ENCODE results near the gene AP4M1. TPM values are rescaled to one million over a fixed set of nuclear protein-coding genes. Genes with fewer than 3 reads are reported as not detected.

The AP4M1 gene
- total and polyA plus RNA-seq, 7 donors: 8.8 to 19.2 (median 12.0) TPM

DNA sequence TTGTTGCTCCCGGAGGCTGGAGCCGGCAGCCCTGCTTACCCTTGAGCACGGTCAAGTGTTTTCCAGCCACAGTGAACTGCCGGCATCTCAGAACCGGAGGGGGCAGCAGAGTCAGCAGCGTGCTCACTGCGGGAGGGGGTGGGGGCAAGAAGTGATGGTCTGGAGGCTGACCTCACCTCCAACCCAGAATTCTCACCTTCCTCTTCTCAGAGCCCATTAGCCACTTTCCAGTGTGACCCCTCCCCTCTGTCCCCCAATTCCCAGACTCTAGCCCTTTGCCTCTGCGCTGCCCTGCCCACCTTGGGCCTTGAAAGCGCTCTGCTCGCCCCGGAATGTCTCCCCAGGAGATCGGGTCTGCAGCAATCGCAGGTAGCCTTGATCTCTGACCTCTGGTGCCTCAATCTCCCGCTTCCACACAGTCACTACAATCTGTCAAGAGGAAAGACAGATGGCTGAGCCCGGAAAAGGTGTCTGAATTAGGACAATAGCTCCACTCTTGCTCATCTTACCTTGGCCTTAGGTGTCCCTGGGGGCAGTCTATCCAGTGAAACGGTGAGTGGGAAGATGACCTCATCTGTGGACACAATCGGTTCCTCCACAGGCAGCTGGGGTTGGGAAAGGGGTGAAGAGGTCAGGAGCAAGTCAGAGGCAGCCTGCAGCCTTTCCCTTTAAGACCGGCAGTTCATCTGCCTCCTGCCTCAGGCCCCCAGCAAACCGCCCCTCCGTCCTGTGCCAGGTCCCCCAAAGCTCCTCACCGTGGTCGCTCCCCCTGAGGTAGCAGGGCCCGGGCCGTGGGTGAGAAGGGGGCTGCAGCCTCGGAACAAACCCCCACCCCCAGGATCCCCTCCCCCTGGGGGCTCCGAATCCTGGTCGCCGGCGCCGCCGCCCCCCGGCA lies 56.1 kb downstream of the AP4M1 start:
- Histone ChIP-seq H3K36me3 (ENCODE audit: insufficient read depth in 1 of 2, low read depth in 1 of 2) (peaks cover 7 to 45% of the 10 kb centered on the region in 2 donors), H3K27ac (peak overlapping the region; percentile 86), H3K4me1 (peaks cover 12% of the 10 kb centered on the region), H3K9me3 (no peaks in the 10 kb centered on the region), H3K27me3 (ENCODE audit: insufficient read depth in 3 of 3, low read length in 2 of 3) (no peaks in the 10 kb centered on the region), H3K4me3 (peak overlapping the region; percentile 93)
- DNase-seq (peak in 1 of 2 donors; percentile 61), ATAC-seq (peak; percentile 21 to 52 (median 42))
- TF ChIP-seq, protein P1, sequence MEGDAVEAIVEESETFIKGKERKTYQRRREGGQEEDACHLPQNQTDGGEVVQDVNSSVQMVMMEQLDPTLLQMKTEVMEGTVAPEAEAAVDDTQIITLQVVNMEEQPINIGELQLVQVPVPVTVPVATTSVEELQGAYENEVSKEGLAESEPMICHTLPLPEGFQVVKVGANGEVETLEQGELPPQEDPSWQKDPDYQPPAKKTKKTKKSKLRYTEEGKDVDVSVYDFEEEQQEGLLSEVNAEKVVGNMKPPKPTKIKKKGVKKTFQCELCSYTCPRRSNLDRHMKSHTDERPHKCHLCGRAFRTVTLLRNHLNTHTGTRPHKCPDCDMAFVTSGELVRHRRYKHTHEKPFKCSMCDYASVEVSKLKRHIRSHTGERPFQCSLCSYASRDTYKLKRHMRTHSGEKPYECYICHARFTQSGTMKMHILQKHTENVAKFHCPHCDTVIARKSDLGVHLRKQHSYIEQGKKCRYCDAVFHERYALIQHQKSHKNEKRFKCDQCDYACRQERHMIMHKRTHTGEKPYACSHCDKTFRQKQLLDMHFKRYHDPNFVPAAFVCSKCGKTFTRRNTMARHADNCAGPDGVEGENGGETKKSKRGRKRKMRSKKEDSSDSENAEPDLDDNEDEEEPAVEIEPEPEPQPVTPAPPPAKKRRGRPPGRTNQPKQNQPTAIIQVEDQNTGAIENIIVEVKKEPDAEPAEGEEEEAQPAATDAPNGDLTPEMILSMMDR (IDR thresholded peaks at IDR 0.05): no peak
- intact Hi-C loops (cut with DNase I): loop anchor here in 1 of 2 donors (10.0 kb wide), 1 partner anchor 57 kb away; the partner anchor contains the start of gene PVRIG
- 20 to 33% (median 27%) methylated on average over 20 to 32 of the region's 32 CpGs for WGBS, 3 donors

Other genes with a start within 250 kb of the AP4M1 start
- gene OR2AE1, start 224.6 kb upstream of the AP4M1 start, total RNA-seq: not detected
- gene OR2AE1, start 224.6 kb upstream of the AP4M1 start, polyA plus RNA-seq: under 1 TPM in 2 of 3 donors, not detected in 1; 0.05 to 0.17 TPM
- 1 to 10 TPM; 4.4 to 8.9 (median 6.1) TPM for gene TRIM4, start 182.1 kb upstream of the AP4M1 start, total RNA-seq
- 1 to 10 TPM; 2.6 to 8.8 (median 4.3) TPM for gene TRIM4, start 182.1 kb upstream of the AP4M1 start, polyA plus RNA-seq
- under 1 TPM in 1 of 4 donors, not detected in 3; 0.34 TPM for gene GJC3, start 172.0 kb upstream of the AP4M1 start, total RNA-seq
- gene GJC3, start 172.0 kb upstream of the AP4M1 start, polyA plus RNA-seq: under 1 TPM; 0.08 to 0.52 (median 0.08) TPM
- gene AZGP1, start 125.6 kb upstream of the AP4M1 start, total RNA-seq: under 1 TPM; 0.49 to 0.82 (median 0.59) TPM
- gene AZGP1, start 125.6 kb upstream of the AP4M1 start, polyA plus RNA-seq: 1 to 10 TPM in 2 of 3 donors, under 1 TPM in 1; 0.73 to 2.4 (median 1.6) TPM
- 10 to 100 TPM; 38.5 to 40.2 (median 38.9) TPM for gene ZKSCAN1, start 86.0 kb upstream of the AP4M1 start, total RNA-seq
- gene ZKSCAN1, start 86.0 kb upstream of the AP4M1 start, polyA plus RNA-seq: 10 to 100 TPM in 1 of 3 donors, 1 to 10 TPM in 2; 5.7 to 15.8 (median 8.8) TPM
- 10 to 100 TPM in 3 of 4 donors, 1 to 10 TPM in 1; 9.9 to 20.3 (median 11.7) TPM for gene ZSCAN21, start 51.9 kb upstream of the AP4M1 start, total RNA-seq
- 10 to 100 TPM in 2 of 3 donors, 1 to 10 TPM in 1; 6.8 to 25.6 (median 16.2) TPM for gene ZSCAN21, start 51.9 kb upstream of the AP4M1 start, polyA plus RNA-seq
- gene ZNF3, start 19.9 kb upstream of the AP4M1 start, total RNA-seq: 10 to 100 TPM; 14.6 to 23.8 (median 17.1) TPM
- gene ZNF3, start 19.9 kb upstream of the AP4M1 start, polyA plus RNA-seq: 10 to 100 TPM; 11.2 to 26.4 (median 15.1) TPM
- 100 to 1,000 TPM in 3 of 4 donors, 10 to 100 TPM in 1; 82.9 to 130 (median 111) TPM for gene COPS6, start 12.7 kb upstream of the AP4M1 start, total RNA-seq
- 100 to 1,000 TPM; 104 to 145 (median 126) TPM for gene COPS6, start 12.7 kb upstream of the AP4M1 start, polyA plus RNA-seq
- 10 to 100 TPM; 24.6 to 34.0 (median 30.6) TPM for gene MCM7, start 246 bp upstream of the AP4M1 start, total RNA-seq
- 10 to 100 TPM; 33.3 to 40.6 (median 33.8) TPM for gene MCM7, start 246 bp upstream of the AP4M1 start, polyA plus RNA-seq
- gene TAF6, start 17.7 kb downstream of the AP4M1 start, total RNA-seq: 10 to 100 TPM; 26.8 to 40.5 (median 31.7) TPM
- gene TAF6, start 17.7 kb downstream of the AP4M1 start, polyA plus RNA-seq: 10 to 100 TPM; 31.4 to 58.4 (median 34.8) TPM
- gene CNPY4, start 18.0 kb downstream of the AP4M1 start, total RNA-seq: 1 to 10 TPM; 2.2 to 3.9 (median 2.5) TPM
- gene CNPY4, start 18.0 kb downstream of the AP4M1 start, polyA plus RNA-seq: 1 to 10 TPM; 2.9 to 7.0 (median 4.4) TPM
- gene MBLAC1, start 25.3 kb downstream of the AP4M1 start, total RNA-seq: 1 to 10 TPM in 3 of 4 donors, under 1 TPM in 1; 0.91 to 2.6 (median 1.7) TPM
- 1 to 10 TPM; 1.8 to 3.8 (median 2.7) TPM for gene MBLAC1, start 25.3 kb downstream of the AP4M1 start, polyA plus RNA-seq
- 10 to 100 TPM; 48.7 to 74.6 (median 68.1) TPM for gene LAMTOR4, start 47.3 kb downstream of the AP4M1 start, total RNA-seq
- 100 to 1,000 TPM; 118 to 141 (median 140) TPM for gene LAMTOR4, start 47.3 kb downstream of the AP4M1 start, polyA plus RNA-seq
- gene TRAPPC14, start 57.1 kb downstream of the AP4M1 start, total RNA-seq: 10 to 100 TPM in 1 of 4 donors, 1 to 10 TPM in 3; 4.1 to 14.2 (median 7.4) TPM
- gene TRAPPC14, start 57.1 kb downstream of the AP4M1 start, polyA plus RNA-seq: 10 to 100 TPM in 1 of 3 donors, 1 to 10 TPM in 2; 5.2 to 13.1 (median 9.8) TPM
- gene GAL3ST4, start 67.0 kb downstream of the AP4M1 start, total RNA-seq: 1 to 10 TPM in 2 of 4 donors, under 1 TPM in 2; 0.23 to 3.8 (median 0.95) TPM
- under 1 TPM; 0.45 to 0.57 (median 0.52) TPM for gene GAL3ST4, start 67.0 kb downstream of the AP4M1 start, polyA plus RNA-seq
- under 1 TPM; 0.16 to 0.77 (median 0.36) TPM for gene GPC2, start 75.7 kb downstream of the AP4M1 start, total RNA-seq
- under 1 TPM; 0.30 to 0.38 (median 0.33) TPM for gene GPC2, start 75.7 kb downstream of the AP4M1 start, polyA plus RNA-seq
- gene STAG3, start 76.3 kb downstream of the AP4M1 start, total RNA-seq: under 1 TPM; 0.25 to 0.82 (median 0.47) TPM
- gene STAG3, start 76.3 kb downstream of the AP4M1 start, polyA plus RNA-seq: under 1 TPM; 0.18 to 0.86 (median 0.51) TPM
- gene PVRIG, start 118.3 kb downstream of the AP4M1 start, total RNA-seq: under 1 TPM in 1 of 4 donors, not detected in 3; 0.61 TPM
- under 1 TPM; 0.05 to 0.14 (median 0.06) TPM for gene PVRIG, start 118.3 kb downstream of the AP4M1 start, polyA plus RNA-seq
- gene SPDYE3, start 206.1 kb downstream of the AP4M1 start, total RNA-seq: not detected
- gene SPDYE3, start 206.1 kb downstream of the AP4M1 start, polyA plus RNA-seq: under 1 TPM in 2 of 3 donors, not detected in 1; 0.09 to 0.19 TPM